Stimulated activated CD8-positive, alpha-beta memory T cell treated with anti-CD3 and anti-CD28 coated beads, Interleukin-15, amount 100 ng/mL, for 1 hour (primary cell): ENCODE data around the gene LRIG1.

ENCODE experiments used
- DNase-seq: peaks from one replicate; pipeline ENCODE4 v3.0.0-alpha.2; 2020; ENCODE audit warnings: low read depth

Gene LRIG1

GRCh38 chr3:66383998-66384745 lies 116.7 kb downstream of the LRIG1 start:
- no peak for DNase-seq

- DNase-seq, result no peak
Observed at GRCh38 chr3:66383023-66383422, 117.8 kb downstream of the LRIG1 start.

GRCh38 chr3:66382142-66382541 lies 118.7 kb downstream of the LRIG1 start:
- DNase-seq, result no peak

- DNase-seq, result no peak
Observed at GRCh38 chr3:66381626-66382025, 119.2 kb downstream of the LRIG1 start.

DNA sequence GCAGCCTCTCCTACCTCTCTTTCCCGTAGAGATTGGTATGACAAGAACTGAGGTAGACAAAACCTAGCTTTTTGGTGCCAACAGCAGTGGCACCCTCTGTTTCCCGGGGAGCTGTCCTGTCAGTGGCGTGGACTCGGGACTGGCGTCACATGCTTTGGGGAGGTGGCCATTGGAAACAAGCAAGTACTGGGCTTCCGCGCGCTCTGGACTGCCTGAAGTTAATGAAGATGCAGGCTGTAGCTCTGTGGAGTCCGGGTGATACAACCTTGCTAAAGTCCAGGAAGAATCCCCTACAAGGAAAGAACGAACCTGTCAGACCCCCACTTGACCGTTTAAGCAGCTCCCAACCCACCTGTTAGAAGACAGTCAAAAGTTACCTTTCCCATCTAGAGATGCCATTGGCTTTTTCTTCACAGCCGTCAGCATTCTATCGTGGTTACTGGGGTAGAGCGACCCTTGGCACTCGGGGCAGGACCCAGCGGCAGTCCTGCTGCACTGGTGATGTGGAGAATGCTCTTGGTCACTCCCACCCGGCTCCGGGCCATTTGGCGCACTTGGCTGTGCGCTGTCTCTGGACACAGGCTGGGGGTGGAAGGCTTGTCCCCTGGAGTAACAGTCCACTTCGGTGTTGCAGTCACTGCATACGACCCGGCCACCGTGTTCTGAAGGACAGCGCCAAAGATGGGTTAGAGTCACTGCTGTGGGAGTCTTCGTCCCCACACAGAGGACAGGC lies 120.5 kb downstream of the LRIG1 start:
- no peak for DNase-seq

DNA sequence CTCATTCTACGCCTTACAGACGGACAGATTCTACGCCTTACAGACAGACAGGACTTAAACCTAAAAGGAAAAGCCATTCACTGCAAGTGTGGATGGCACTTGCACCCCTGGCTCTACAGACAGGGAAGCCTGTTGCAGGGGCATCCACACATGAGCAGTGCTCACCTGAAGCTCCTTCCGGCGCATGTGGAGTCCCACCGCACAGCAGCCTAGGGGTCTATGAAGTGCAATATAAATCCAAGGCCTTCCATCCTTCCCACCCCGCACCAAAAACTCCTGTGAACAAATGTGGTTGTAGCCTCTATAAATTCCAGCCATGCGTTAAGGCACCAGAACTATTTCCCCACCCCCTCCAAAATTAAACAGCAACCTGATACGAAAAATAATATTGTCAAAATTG lies 121.3 kb downstream of the LRIG1 start:
- DNase-seq, result no peak

GRCh38 chr3:66378256-66378655 lies 122.6 kb downstream of the LRIG1 start:
- DNase-seq, result no peak

DNA sequence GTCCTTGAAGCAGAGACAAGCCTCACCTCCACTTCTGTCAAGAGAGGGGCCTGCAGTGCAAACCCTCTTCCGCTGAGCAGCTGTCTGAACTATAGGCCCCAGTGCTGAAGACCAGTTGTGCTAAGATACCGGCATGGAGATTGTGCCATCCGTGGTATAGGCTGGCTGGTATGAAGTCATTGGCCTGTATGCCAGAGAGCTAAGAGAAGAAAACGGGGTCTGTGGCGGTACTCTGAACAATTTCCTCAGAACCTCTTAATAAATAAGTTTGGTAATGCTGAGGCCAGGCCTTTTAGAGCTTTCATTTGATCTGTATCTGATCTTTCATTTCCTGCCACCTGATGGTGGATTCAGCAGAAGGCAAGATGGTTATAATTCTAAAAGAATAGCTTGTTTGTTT lies 123.0 kb downstream of the LRIG1 start:
- no peak for DNase-seq

GRCh38 chr3:66376568-66376967 lies 124.3 kb downstream of the LRIG1 start:
- no peak for DNase-seq

DNA sequence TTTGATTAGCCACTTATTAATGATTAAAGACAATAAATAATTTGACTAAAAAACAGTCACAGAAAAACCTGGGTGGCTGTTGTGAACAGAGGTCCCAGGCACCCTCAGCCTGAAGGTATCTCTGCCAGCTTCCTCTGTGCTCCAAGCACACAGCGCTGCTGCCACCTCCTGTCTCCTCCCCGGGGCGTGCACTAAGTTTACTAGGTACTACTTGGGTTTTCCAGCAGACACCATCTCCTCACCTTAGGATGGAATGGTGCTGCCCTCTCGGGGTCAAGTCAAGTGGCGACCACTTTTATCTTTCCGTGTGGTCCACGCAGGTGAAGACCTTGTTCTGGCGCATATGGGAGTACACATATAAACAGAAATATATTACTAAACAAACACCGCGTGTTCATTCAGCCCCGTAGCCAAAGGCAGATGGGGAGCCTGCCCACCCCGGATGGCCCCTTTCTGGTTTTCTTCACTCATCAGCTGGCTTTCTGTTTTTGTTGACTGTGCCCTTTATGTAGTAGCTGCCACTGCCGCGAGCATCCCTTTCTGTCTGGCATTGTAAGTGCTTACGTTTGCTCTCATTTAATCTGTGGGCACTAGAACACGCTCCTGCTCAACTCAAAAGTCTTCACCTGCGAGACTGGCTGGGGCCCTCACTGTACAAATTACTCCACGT lies 128.0 kb downstream of the LRIG1 start:
- DNase-seq, result no peak

- no peak for DNase-seq
Observed at GRCh38 chr3:66371432-66371831, 129.4 kb downstream of the LRIG1 start.

DNA sequence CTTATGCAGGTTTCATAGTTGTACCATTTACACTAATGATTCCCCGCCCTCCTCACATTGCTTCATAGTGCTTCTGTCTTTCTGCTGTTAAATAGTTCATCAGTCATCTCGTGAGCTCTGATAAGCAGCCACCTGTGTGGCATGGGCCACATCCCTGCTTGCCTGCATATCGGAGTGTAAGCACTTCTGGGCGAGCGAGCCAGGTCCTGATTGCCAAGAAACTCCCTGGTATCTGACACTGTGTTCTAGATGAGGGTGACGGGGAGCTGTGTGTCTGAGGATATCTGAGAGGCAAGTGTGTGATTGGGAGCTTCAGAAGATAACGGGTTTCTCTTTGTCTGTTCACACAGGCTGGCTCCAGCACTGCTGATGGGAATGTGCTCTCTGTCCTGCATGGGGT lies 130.6 kb downstream of the LRIG1 start:
- no peak for DNase-seq

DNA sequence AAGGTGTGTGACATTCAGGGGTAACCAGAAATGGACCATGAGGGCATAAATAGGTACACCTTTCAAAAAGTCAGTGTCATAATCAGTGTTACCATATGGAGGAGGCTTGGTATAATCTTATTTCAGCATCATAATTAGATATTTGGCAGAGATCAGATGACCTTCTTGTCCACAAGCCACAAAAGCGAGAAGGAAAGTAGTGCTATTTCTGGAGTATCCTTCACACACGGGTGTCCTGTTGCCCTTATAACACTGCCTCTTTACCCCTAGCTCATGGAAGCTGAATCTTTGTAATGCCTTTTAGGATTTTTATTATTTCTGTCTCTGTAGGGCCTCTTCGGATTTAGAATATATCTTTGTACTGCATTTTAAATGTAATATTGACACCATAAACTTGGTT lies 132.8 kb downstream of the LRIG1 start:
- no peak for DNase-seq

- no peak for DNase-seq
Observed at GRCh38 chr3:66366747-66367146, 134.1 kb downstream of the LRIG1 start.

DNA sequence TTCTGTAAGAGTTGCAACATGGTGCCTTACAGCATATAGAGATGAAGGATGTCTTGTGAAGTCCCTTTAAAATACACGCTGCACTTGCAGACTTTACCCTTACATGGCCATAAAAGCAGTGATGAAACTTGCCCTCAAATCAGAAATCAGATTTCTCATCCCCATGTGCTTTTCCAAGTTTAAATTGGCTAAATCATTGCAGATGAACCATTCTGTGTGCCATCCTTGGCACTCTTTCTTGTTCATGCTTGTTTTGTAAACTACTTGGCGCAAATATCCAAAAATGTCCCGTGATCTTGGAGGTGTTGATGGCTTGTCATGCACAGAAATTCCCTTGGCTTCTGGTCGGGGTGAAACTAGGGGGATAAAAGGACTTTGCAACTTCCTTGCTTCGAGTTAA lies 135.7 kb downstream of the LRIG1 start:
- no peak for DNase-seq

DNA sequence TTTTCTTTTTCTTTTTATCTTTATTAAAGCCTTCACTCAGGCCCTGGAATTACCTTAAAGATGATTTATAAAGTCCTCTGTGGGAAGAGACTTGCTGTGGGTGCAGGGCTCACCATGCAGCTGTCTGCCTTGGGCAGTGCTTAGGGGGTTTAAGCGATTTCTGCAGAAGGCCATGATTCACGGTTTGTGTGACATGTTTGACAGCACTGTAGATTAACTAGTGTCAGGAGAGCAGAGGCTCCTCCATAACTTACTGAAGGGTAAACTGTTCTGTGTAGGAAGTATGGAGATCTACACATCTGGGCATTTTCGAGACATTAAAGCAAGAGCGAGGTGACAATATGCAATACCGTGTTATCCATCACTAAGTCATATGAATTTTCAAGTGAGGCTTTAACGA lies 137.7 kb downstream of the LRIG1 start:
- no peak for DNase-seq

- no peak for DNase-seq
Observed at GRCh38 chr3:66362541-66362941, 138.3 kb downstream of the LRIG1 start.

GRCh38 chr3:66361356-66361755 lies 139.5 kb downstream of the LRIG1 start:
- no peak for DNase-seq

- DNase-seq, result no peak
Observed at GRCh38 chr3:66355997-66356396, 144.8 kb downstream of the LRIG1 start.

DNA sequence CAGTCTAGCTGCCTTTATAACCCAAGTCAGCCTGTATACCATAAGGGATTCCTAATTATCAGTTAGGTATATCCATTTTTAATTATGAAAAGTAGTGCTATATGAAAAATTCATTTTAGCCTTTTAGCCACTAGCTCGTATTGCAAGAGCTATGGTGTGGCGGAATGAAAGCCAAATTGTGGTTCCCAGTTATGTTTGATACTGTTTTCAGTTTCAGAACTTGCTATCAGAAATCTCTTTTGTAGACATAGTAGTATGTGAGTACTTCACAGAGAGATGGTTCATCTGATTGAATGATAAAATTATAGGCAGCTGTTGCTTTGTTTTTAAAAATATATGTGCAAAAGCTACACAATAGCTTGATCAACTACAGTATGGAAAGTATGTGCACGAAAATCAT lies 145.4 kb downstream of the LRIG1 start:
- no peak for DNase-seq

DNA sequence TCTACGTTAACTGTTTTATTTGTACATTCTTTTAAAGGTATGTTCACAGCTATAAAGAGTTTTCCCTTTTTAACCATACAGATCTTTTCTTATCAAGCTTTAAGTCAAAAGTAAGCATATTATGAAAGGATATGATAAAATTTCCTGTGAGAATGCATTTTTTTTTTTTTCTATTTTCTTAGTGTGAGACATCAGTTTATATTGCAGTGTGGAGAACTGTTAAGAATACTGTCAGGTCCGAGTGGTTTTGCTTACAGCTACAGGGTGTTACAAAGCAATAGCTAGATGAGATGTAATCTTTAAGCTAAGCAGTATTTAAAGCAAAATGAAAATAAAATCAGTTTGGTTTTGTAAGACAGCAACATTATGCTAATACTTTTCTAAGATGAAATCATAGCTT lies 146.8 kb downstream of the LRIG1 start:
- no peak for DNase-seq

DNA sequence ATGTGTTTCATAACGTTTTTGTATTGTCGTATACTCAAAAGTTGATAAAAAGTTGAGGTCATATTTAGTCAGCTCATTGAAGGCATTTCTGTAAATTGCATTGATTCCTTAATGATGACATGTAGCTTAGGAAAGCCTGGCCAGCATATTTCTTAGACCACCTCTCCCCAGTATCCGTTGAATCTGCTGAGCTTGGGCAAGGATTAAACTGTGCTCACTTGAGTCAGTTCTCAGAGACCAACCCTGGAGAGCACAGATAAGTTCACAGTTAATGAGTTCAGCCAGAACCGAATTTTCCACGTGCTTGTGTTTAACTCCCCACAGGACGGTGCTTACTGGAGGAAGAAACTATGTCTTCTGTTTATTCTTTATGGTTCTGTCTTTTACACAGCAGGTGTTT lies 147.3 kb downstream of the LRIG1 start:
- DNase-seq, result no peak

DNA sequence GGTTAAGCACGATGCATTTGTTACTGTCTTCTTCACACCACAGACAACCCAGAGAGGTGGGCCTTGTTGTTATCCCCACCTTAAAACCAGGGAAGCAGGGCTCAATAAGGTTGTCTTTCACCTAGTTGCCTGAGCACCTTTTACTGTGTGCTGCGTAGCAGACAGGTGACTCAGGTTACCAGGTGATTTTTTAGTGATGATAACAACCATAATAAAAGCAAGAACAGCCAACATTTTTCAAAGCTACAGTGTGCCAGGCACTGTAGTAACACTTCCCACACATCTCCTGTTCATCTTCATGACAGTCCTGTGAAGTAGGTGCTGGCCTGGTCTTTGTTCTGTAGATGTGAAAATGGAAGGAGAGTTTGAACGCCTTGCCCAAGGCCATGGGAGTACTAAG lies 147.8 kb downstream of the LRIG1 start:
- DNase-seq, result no peak
